Inflammatory macrophage (primary cell): ENCODE data around the gene PSTK.

Source experiments
- DNase-seq, 2 donors: peaks; one replicate each; pipeline ENCODE4 v3.0.0-alpha.2; 2020 to 2022

PSTK gene

GRCh38 chr10:122993797-122994336, 13.7 kb downstream of the PSTK start:
- no peak for DNase-seq

GRCh38 chr10:122995936-122996335, 15.7 kb downstream of the PSTK start:
- DNase-seq: no peak

- no peak for DNase-seq
These were observed 17.7 kb downstream of the PSTK start for GRCh38 chr10:122997864-122998263.

GRCh38 chr10:122998360-122998917, 18.2 kb downstream of the PSTK start:
- DNase-seq: no peak

GRCh38 chr10:122998934-122999333, 18.7 kb downstream of the PSTK start:
- no peak for DNase-seq

GRCh38 chr10:122999347-122999746, 19.1 kb downstream of the PSTK start:
- DNase-seq: no peak

- no peak for DNase-seq
These were observed 20.0 kb downstream of the PSTK start for GRCh38 chr10:123000155-123000554.

- no peak for DNase-seq
These were observed 21.2 kb downstream of the PSTK start for GRCh38 chr10:123001370-123001769.

- no peak for DNase-seq
These were observed 24.1 kb downstream of the PSTK start for GRCh38 chr10:123004298-123004697.

- DNase-seq: peak; percentile 61 to 79
These were observed 27.6 kb downstream of the PSTK start for GRCh38 chr10:123007558-123008354.

GRCh38 chr10:123008355-123009104, 28.3 kb downstream of the PSTK start, which contains the start of the genes ACADSB and IKZF5:
Gene ACADSB (plus strand): TSS chr10:123009006. CDS start chr10:123009030, 24 bp downstream.
Gene IKZF5 (minus strand): TSS chr10:123008795. CDS start chr10:122998625, 10,170 bp downstream.
- peak; percentile 97 to 98 for DNase-seq

- no peak for DNase-seq
These were observed 29.1 kb downstream of the PSTK start for GRCh38 chr10:123009105-123009820.

- no peak for DNase-seq
These were observed 31.8 kb downstream of the PSTK start for GRCh38 chr10:123011987-123012386.

- DNase-seq: no peak
These were observed 33.5 kb downstream of the PSTK start for GRCh38 chr10:123013456-123014419.

- DNase-seq: no peak
These were observed 34.6 kb downstream of the PSTK start for GRCh38 chr10:123014772-123015171.

- DNase-seq: no peak
These were observed 36.0 kb downstream of the PSTK start for GRCh38 chr10:123016228-123016627.

- DNase-seq: no peak
These were observed 37.4 kb downstream of the PSTK start for GRCh38 chr10:123017421-123018165.

- no peak for DNase-seq
These were observed 38.3 kb downstream of the PSTK start for GRCh38 chr10:123018531-123018930.

GRCh38 chr10:123019264-123019663, 39.1 kb downstream of the PSTK start:
- no peak for DNase-seq

GRCh38 chr10:123019941-123020703, 39.9 kb downstream of the PSTK start:
- DNase-seq: no peak
